ENCODE data around the gene PITX3. TPM values are rescaled to one million over a fixed set of nuclear protein-coding genes. Genes with fewer than 3 reads are reported as not detected.
A peak's percentile ranks its signal among the peaks of the same experiment; 100 is the strongest.

Gene PITX3
- total and polyA plus RNA-seq, 9 of the 15 experiments (the other 6 are each of a cell fraction or from before 2014, with no cell fraction given): 0.30 to 0.98 (median 0.95) TPM; not detected in 6

GRCh38 chr10:102230861-102231356, 10.4 kb downstream of the PITX3 start:
- ATAC-seq: peak; percentile 36
- H3K4me2 ChIP-seq (ENCODE audit: insufficient read depth, low read length): peak overlapping the region; percentile 66
- in situ Hi-C loops (cut with MboI): loop anchor here (25.0 kb wide), 1 partner anchor 356 kb away; no protein-coding TSS in a partner anchor
- TF ChIP-seq BCOR (IDR thresholded peaks at IDR 0.05) (0 out of 2 replicates have a peak, but pooled peaks have one; percentile 10), ZNF695 (CRISPR knock-in tag; IDR thresholded peaks at IDR 0.05) (no peak), FOXA3 (CRISPR knock-in tag; conservative IDR thresholded peaks at IDR 0.05 in 1 of 2, IDR thresholded peaks at IDR 0.05 in 1 of 2) (no peak), MAFF (IDR thresholded peaks at IDR 0.05; ENCODE audit: low read length) (no peak), LCOR (CRISPR knock-in tag; IDR thresholded peaks at IDR 0.05) (no peak), ARID3A (IDR thresholded peaks at IDR 0.05; ENCODE audit: borderline replicate concordance, low read depth, low read length) (no peak), ZNF277 (CRISPR knock-in tag; IDR thresholded peaks at IDR 0.05; ENCODE audit: borderline replicate concordance) (no peak), E2F6 (IDR thresholded peaks at IDR 0.05; ENCODE audit: borderline replicate concordance in 1 of 2, extremely low read depth in 1 of 2, insufficient read depth in 1 of 2, insufficient read length in 1 of 2, low read depth in 1 of 2, low read length in 1 of 2, poor library complexity in 1 of 2, severe bottlenecking in 1 of 2) (peak in 1 of 2 experiments; percentile 6), DLX4 (CRISPR knock-in tag; IDR thresholded peaks at IDR 0.05) (no peak), TCF7L2 (IDR thresholded peaks at IDR 0.05; ENCODE audit: low read depth, low read length) (no peak), ILF3 (IDR thresholded peaks at IDR 0.05; ENCODE audit: borderline replicate concordance) (no peak)

More at GRCh38 chr10:102230861-102231356, 10.4 kb downstream of the PITX3 start:
- Histone ChIP-seq H3K27me3 (ENCODE audit: control insufficient read depth in 2 of 2, insufficient read depth in 2 of 2, low read length in 2 of 2) (peaks cover 0 to 5% of the 10 kb centered on the region in 2 experiments; a peak in 1 of 5 replicates), H3K4me1 (replicated peaks in 1 of 2; ENCODE audit: control insufficient read depth in 2 of 2, insufficient read depth in 2 of 2, low read length in 2 of 2) (peaks cover 8 to 31% of the 10 kb centered on the region in 2 experiments; a peak in 4 of 5 replicates), H3K27ac (ENCODE audit: extremely low read depth, low read depth, low read length) (no peak overlapping the region), H2AFZ (ENCODE audit: low read depth, low read length) (peak overlapping the region; percentile 81), H3K9me3 (replicated peaks; ENCODE audit: control insufficient read depth, insufficient read depth, low read depth, low read length) (no peaks in the 10 kb centered on the region), H3K79me2 (ENCODE audit: control insufficient read depth, insufficient read depth, low read length) (no peaks in the 10 kb centered on the region), H3K36me3 (ENCODE audit: control insufficient read depth, insufficient read depth, low read length) (no peaks in the 10 kb centered on the region), H3K4me3 (peak overlapping the region; percentile 43), H3K9ac (ENCODE audit: insufficient read depth in 1 of 2, low read depth in 2 of 2, low read length in 2 of 2) (peak overlapping the region; percentile 25 to 89; a peak in 3 of 4 replicates), H4K20me1 (replicated peaks; ENCODE audit: control insufficient read depth, insufficient read depth, low read length) (no peaks in the 10 kb centered on the region), H3K9me1 (ENCODE audit: control insufficient read depth, insufficient read depth, low read length) (no peaks in the 10 kb centered on the region)
- no TSS peak for BruUV-seq (replicated peaks)
- ChIA-PET POLR2A (interaction anchor here (0.6 to 3.0 kb wide), 5 partner anchors 11 to 220 kb away, joined by 3 to 12 read pairs (median 5); partner anchors contain the start of genes GBF1 and PITX3), CTCF (ENCODE audit: low intra/inter-chr PET ratio) (interaction anchor here (1.8 to 3.1 kb wide), 3 partner anchors 116 to 168 kb away, joined by 12 to 26 read pairs (median 15); no protein-coding TSS in a partner anchor)
- intact Hi-C loops (cut with micrococcal nuclease): loop anchor here (1.0 to 5.0 kb wide), 6 partner anchors 62 to 351 kb away; no protein-coding TSS in a partner anchor
- DNase-seq (ENCODE audit: extremely low read depth in 1 of 4, low spot score in 3 of 4) (peak; percentile 27 to 62 (median 42)), FAIRE-seq (no peak)
- WGBS (ENCODE audit: insufficient coverage, low coverage, missing lambda C conversion rate): 11% methylated on average over 9 of the region's 52 CpGs
